ENCODE results near the gene RNF38. TPM values are rescaled to one million over a fixed set of nuclear protein-coding genes. Genes with fewer than 3 reads are reported as not detected.

RNF38 gene
- total and polyA plus RNA-seq, 12 donors, result 5.4 to 43.7 (median 24.5) TPM

GRCh38 chr9:36407122-36407723 lies 7.2 kb upstream of the RNF38 start:
- Histone ChIP-seq H3K9me3 (replicated peaks in 1 of 3) (no peaks in the 10 kb centered on the region), H3K4me1 (replicated peaks in 1 of 2) (no peaks in the 10 kb centered on the region), H3K27me3 (no peaks in the 10 kb centered on the region), H3K36me3 (replicated peaks in 1 of 2) (no peaks in the 10 kb centered on the region), H3K27ac (peak overlapping the region in 1 of 5 donors; percentile 36), H3K4me3 (no peak overlapping the region)
- intact Hi-C loops (cut with DNase I), result loop anchor here (2.0 to 5.0 kb wide), 3 partner anchors 35 to 150 kb away; no protein-coding TSS in a partner anchor
- DNase-seq, result peak; percentile 29 to 82 (median 58)
- 27 to 30% (median 29%) methylated on average over 4 of the region's 4 CpGs for WGBS, 4 donors
- no peak for TF ChIP-seq POLR2A (IDR thresholded peaks at IDR 0.05)
- TF ChIP-seq, protein P1, sequence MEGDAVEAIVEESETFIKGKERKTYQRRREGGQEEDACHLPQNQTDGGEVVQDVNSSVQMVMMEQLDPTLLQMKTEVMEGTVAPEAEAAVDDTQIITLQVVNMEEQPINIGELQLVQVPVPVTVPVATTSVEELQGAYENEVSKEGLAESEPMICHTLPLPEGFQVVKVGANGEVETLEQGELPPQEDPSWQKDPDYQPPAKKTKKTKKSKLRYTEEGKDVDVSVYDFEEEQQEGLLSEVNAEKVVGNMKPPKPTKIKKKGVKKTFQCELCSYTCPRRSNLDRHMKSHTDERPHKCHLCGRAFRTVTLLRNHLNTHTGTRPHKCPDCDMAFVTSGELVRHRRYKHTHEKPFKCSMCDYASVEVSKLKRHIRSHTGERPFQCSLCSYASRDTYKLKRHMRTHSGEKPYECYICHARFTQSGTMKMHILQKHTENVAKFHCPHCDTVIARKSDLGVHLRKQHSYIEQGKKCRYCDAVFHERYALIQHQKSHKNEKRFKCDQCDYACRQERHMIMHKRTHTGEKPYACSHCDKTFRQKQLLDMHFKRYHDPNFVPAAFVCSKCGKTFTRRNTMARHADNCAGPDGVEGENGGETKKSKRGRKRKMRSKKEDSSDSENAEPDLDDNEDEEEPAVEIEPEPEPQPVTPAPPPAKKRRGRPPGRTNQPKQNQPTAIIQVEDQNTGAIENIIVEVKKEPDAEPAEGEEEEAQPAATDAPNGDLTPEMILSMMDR (IDR thresholded peaks at IDR 0.05), result peak; percentile 87 to 97 (median 94)

GRCh38 chr9:36402536-36402935 lies 2.5 kb upstream of the RNF38 start:
- 73 to 90% (median 87%) methylated on average over 3 of the region's 3 CpGs for WGBS, 4 donors
- no peak for DNase-seq

DNA sequence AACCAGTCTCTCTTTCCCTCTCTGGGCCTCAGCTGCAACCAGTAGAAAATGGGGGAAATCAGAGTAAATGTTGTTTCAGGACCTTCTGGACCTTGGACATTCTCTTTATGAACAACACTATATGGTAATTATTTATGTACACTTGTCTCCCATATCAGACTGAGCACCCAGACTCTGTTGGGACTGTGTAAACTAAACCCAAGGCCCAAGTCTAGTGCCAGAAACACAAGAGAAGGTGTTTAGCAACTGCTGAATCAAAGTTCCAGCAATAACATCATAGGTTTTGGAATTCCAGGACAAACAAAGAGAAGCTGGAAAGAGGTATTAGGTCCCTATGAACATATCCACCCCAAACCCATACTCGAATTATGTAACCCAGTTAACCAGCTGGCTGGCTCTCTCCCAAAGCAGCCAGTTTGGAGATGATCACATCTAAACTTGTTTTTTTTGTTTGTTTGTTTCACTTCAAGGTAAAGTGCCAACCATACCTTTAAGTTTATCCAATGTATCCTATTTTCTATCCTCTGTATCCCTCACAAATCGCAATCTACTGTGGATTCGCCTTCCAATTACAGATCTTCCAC lies 1.9 kb upstream of the RNF38 start:
- peaks cover 4 to 12% of the 10 kb centered on the region in 2 donors for H3K4me1 ChIP-seq (replicated peaks in 1 of 2)
- no peaks in the 10 kb centered on the region for H3K27me3 ChIP-seq
- no peaks in the 10 kb centered on the region for H3K9me3 ChIP-seq (replicated peaks in 1 of 3)
- H3K4me3 ChIP-seq, result no peak overlapping the region
- H3K27ac ChIP-seq, result no peak overlapping the region
- WGBS, 4 donors, result 88 to 95% (median 92%) methylated on average over 3 of the region's 3 CpGs
- no peak for TF ChIP-seq POLR2A (IDR thresholded peaks at IDR 0.05)
- TF ChIP-seq, protein P1 (IDR thresholded peaks at IDR 0.05), result no peak
- intact Hi-C loops (cut with DNase I), result no loop called here
- no peak for DNase-seq
- H3K36me3 ChIP-seq (replicated peaks in 1 of 2), result no peaks in the 10 kb centered on the region

More at GRCh38 chr9:36402536-36402935, 2.5 kb upstream of the RNF38 start:
- Histone ChIP-seq H3K4me3 (no peak overlapping the region), H3K9me3 (replicated peaks in 1 of 3) (no peaks in the 10 kb centered on the region), H3K27me3 (no peaks in the 10 kb centered on the region), H3K27ac (no peak overlapping the region), H3K4me1 (replicated peaks in 1 of 2) (peaks cover 4 to 12% of the 10 kb centered on the region in 2 donors), H3K36me3 (replicated peaks in 1 of 2) (no peaks in the 10 kb centered on the region)
- intact Hi-C loops (cut with DNase I), result no loop called here
- TF ChIP-seq, protein P1 (IDR thresholded peaks at IDR 0.05), result no peak
- TF ChIP-seq POLR2A (IDR thresholded peaks at IDR 0.05), result no peak

DNA sequence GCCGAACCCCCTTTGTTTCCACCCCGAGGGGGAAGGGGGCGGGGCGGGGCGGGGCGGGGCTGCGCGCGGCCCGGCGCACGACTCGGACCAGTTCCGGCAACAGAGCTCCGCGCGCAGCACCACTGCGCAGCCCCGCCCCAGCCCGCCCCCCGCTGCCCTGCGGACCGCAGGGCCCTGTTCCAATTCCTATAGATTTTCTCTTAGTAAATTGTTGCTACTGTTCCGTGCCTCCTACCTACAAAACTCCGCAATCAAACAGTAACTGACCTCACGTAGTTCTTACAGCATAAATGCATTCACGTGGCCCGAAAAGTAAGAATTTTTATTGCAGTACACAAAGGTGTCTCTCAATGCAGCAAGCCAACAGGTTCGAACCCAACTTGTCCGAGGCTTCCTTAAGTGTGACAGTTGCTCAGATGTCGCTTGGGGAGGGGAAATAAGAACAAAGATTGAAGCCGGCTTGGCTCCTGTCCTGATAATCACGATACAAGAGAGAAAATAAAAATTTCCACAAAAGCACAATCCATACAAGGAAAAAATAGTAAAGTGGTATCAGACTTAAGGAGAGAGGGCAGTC lies 1.2 kb upstream of the RNF38 start:
- H3K9me3 ChIP-seq (replicated peaks in 1 of 3), result no peaks in the 10 kb centered on the region
- intact Hi-C loops (cut with DNase I), result no loop called here
- H3K27ac ChIP-seq, result peak overlapping the region; percentile 80 to 97 (median 89)
- DNase-seq, result peak in 5 of 7 donors; percentile 72 to 82 (median 76)
- TF ChIP-seq, protein P1 (IDR thresholded peaks at IDR 0.05), result no peak
- no peak for TF ChIP-seq POLR2A (IDR thresholded peaks at IDR 0.05)
- H3K27me3 ChIP-seq, result no peaks in the 10 kb centered on the region
- H3K4me1 ChIP-seq (replicated peaks in 1 of 2), result peaks cover 4 to 12% of the 10 kb centered on the region in 2 donors
- 1 to 2% (median 1%) methylated on average over 13 to 33 of the region's 33 CpGs for WGBS, 4 donors
- peak overlapping the region in 3 of 4 donors; percentile 71 to 98 (median 97) for H3K4me3 ChIP-seq
- no peaks in the 10 kb centered on the region for H3K36me3 ChIP-seq (replicated peaks in 1 of 2)
